ENCODE data around the gene UGT8.

UGT8 gene

GRCh38 chr4:114692958-114693357 lies 94.4 kb downstream of the UGT8 start:
- DNase-seq: no peak

GRCh38 chr4:114694770-114695169 lies 96.2 kb downstream of the UGT8 start:
- DNase-seq: no peak

GRCh38 chr4:114698231-114698630 lies 99.6 kb downstream of the UGT8 start:
- no peak for DNase-seq

- no peak for DNase-seq
Measured at GRCh38 chr4:114701491-114701890, 102.9 kb downstream of the UGT8 start.

GRCh38 chr4:114717432-114717831 lies 118.8 kb downstream of the UGT8 start:
- no peak for DNase-seq

GRCh38 chr4:114725066-114725465 lies 126.5 kb downstream of the UGT8 start:
- DNase-seq: no peak

- DNase-seq: no peak
Measured at GRCh38 chr4:114727461-114727860, 128.9 kb downstream of the UGT8 start.

Data from DMS79 (cell line).